ENCODE results near the gene FOXG1.

DNA sequence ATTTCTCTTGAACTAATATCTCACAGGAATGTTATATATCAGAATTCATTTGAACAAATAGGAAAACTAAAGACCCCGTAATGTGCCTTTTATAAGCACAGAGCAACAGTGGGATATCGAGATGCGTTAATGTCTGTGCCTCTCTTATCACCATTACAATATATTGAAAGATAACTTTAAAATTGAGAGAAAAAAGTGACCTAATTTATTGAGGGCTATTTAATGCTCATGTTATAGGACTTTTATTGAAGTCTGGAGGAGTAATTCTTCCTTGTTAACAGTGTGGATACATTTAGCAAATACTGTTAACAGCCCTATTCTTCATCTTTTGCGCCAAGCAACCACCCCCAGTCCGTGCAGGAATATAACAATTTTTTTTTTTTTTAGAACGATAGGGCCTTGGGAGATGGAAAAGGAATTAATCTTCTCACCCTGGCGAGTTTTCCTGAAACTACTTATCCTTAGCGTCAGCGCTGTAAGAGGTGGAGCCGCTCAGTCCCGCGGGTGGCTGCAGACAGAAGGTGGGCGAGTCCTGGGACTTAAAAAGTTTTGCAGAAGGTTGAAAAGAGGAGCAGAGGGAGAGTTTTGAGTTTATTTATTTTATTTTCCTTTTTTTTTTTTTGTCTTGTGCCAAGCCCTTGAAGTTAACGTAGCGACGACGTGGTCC is 11.0 kb downstream of the FOXG1 start:
- no peak for TF ChIP-seq POLR2AphosphoS5 (IDR thresholded peaks at IDR 0.05; ENCODE audit: insufficient read depth, low read depth, low read length)
- TF ChIP-seq, protein P1, sequence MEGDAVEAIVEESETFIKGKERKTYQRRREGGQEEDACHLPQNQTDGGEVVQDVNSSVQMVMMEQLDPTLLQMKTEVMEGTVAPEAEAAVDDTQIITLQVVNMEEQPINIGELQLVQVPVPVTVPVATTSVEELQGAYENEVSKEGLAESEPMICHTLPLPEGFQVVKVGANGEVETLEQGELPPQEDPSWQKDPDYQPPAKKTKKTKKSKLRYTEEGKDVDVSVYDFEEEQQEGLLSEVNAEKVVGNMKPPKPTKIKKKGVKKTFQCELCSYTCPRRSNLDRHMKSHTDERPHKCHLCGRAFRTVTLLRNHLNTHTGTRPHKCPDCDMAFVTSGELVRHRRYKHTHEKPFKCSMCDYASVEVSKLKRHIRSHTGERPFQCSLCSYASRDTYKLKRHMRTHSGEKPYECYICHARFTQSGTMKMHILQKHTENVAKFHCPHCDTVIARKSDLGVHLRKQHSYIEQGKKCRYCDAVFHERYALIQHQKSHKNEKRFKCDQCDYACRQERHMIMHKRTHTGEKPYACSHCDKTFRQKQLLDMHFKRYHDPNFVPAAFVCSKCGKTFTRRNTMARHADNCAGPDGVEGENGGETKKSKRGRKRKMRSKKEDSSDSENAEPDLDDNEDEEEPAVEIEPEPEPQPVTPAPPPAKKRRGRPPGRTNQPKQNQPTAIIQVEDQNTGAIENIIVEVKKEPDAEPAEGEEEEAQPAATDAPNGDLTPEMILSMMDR (IDR thresholded peaks at IDR 0.05; ENCODE audit: extremely low read depth in 1 of 2, insufficient read depth in 1 of 2, low read depth in 1 of 2, low read length in 2 of 2), result no peak
- no peak for TF ChIP-seq EZH2 (IDR thresholded peaks at IDR 0.05; ENCODE audit: borderline replicate concordance, low read depth, low read length, severe bottlenecking)

Measured in endothelial cell of umbilical vein (primary cell).